IPS-20b (cell line): ENCODE data around the gene FN3K.

Experiments used
- H3K27ac ChIP-seq: one replicate; pipeline ENCODE4 v1.5.1; 2013; ENCODE audit warnings: low read length
- H3K27me3 ChIP-seq: 2 replicates; pipeline ENCODE4 v1.6.1; 2013; ENCODE audit warnings: mild to moderate bottlenecking, low read length, inconsistent platforms; ENCODE audit not compliant: insufficient read depth
- H3K36me3 ChIP-seq: 2 replicates; pipeline ENCODE4 v1.6.1; 2013; ENCODE audit warnings: low read depth, mild to moderate bottlenecking, inconsistent platforms, low read length, moderate library complexity; ENCODE audit not compliant: insufficient read depth
- H3K4me1 ChIP-seq: 2 replicates; pipeline ENCODE4 v1.6.1; 2013; ENCODE audit warnings: mild to moderate bottlenecking, control low read depth, inconsistent platforms, low read length, moderate library complexity; ENCODE audit not compliant: insufficient read depth
- H3K4me3 ChIP-seq: 2 replicates; pipeline ENCODE4 v1.5.1; 2013; ENCODE audit warnings: mild to moderate bottlenecking, low read length, inconsistent platforms
- H3K9ac ChIP-seq: 2 replicates; pipeline ENCODE4 v1.6.1; 2013; ENCODE audit warnings: low read depth, mild to moderate bottlenecking, inconsistent platforms, low read length, moderate library complexity
- H3K9me3 ChIP-seq: 2 replicates; pipeline ENCODE4 v1.6.1; 2013; ENCODE audit warnings: mild to moderate bottlenecking, low read depth, low read length, inconsistent platforms; ENCODE audit not compliant: insufficient read depth

The FN3K gene

DNA sequence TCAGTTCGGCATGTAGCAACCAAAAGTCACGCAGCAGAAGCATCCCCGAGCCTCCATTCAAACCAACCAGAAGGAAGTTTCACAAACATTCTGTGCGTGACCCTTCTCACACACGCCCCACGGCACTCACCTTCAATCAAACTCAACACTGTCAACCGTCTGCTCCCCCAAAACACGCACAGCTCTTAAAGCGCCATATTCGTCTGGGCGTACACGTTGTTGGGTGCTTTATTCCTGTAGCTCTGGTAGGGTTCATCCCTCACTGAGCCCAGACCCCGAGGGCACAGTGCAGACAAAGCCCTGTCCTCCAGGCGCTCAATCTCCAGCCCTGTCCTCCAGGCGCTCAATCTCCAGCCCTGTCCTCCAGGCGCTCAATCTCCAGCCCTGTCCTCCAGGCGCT, 39.2 kb upstream of the FN3K start:
- no peak overlapping the region for H3K9ac ChIP-seq
- H3K9me3 ChIP-seq: peaks cover 7% of the 10 kb centered on the region; the same call in 1 of the 2 replicates
- peaks cover 50% of the 10 kb centered on the region for H3K27me3 ChIP-seq
- H3K36me3 ChIP-seq: no peaks in the 10 kb centered on the region
- H3K27ac ChIP-seq: no peak overlapping the region
- no peaks in the 10 kb centered on the region; the same call in 1 of the 2 replicates for H3K4me1 ChIP-seq
- H3K4me3 ChIP-seq: no peak overlapping the region

DNA sequence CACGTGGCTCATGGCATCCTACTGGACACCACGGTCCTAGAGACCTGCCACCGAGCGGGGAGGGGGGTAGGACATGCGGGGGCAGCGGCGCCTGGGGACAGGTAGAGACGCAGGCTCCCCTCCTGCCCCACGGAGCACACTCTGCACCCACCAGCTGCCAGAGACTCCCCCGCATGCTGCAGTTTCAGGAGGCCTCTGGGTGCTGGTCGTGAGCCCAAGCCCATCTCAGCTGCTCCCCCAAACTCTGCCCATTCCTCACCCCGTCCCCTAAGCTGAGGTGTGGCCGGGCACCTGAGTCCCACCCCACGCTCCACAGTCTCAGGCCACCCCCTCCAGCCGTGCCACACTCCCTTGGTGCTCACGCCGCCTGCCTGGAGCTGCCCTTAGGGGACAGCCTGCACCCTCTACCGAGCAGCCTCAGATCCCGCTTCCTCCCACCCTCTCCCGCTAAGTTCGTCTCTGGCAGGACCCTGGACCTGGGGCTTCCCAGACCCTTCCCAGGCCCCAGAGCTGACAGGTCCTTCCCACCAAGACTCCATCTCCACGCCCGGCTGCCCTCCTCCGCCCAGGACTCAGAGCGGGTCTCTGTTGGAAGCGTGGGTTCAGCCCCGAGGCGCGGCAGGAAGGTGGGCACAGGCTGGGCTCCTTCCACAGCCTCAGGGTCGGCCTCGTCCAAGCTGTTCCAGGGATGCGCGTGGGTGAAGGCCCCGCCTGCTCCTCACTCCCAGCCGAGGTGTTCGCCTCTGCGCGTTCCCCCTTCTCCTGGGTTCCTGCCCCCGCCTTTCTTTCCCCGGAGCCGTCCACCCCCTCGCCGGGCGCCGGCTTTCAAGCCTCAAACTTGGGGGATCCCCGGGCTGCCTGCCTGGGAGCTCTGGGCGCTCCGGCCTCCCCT, 38.3 kb upstream of the FN3K start:
- peaks cover 7% of the 10 kb centered on the region; the same call in 1 of the 2 replicates for H3K9me3 ChIP-seq
- peaks cover 50% of the 10 kb centered on the region for H3K27me3 ChIP-seq
- no peak overlapping the region for H3K9ac ChIP-seq
- H3K4me1 ChIP-seq: no peaks in the 10 kb centered on the region; the same call in 1 of the 2 replicates
- no peak overlapping the region for H3K27ac ChIP-seq
- H3K36me3 ChIP-seq: no peaks in the 10 kb centered on the region
- H3K4me3 ChIP-seq: peak overlapping the region; percentile 33; the same call in 1 of the 2 replicates

DNA sequence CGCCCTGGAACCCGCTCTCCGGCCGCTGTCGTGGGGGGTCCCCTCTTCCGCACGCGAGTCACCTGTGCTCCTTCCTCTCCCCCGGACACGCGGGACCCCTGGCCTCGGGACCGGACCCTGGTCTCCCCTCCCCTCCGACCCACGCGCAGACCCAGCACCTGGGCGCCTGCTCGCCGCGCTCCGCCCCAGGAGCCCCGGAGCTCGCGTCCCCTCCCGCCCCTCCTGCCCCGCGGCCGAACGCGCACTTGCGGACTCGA, 37.7 kb upstream of the FN3K start:
- no peaks in the 10 kb centered on the region; the same call in 1 of the 2 replicates for H3K4me1 ChIP-seq
- H3K27ac ChIP-seq: no peak overlapping the region
- peaks cover 50% of the 10 kb centered on the region for H3K27me3 ChIP-seq
- H3K4me3 ChIP-seq: peak overlapping the region; percentile 33; the same call in 1 of the 2 replicates
- no peak overlapping the region for H3K9ac ChIP-seq
- H3K36me3 ChIP-seq: no peaks in the 10 kb centered on the region
- H3K9me3 ChIP-seq: peaks cover 7% of the 10 kb centered on the region; the same call in 1 of the 2 replicates

DNA sequence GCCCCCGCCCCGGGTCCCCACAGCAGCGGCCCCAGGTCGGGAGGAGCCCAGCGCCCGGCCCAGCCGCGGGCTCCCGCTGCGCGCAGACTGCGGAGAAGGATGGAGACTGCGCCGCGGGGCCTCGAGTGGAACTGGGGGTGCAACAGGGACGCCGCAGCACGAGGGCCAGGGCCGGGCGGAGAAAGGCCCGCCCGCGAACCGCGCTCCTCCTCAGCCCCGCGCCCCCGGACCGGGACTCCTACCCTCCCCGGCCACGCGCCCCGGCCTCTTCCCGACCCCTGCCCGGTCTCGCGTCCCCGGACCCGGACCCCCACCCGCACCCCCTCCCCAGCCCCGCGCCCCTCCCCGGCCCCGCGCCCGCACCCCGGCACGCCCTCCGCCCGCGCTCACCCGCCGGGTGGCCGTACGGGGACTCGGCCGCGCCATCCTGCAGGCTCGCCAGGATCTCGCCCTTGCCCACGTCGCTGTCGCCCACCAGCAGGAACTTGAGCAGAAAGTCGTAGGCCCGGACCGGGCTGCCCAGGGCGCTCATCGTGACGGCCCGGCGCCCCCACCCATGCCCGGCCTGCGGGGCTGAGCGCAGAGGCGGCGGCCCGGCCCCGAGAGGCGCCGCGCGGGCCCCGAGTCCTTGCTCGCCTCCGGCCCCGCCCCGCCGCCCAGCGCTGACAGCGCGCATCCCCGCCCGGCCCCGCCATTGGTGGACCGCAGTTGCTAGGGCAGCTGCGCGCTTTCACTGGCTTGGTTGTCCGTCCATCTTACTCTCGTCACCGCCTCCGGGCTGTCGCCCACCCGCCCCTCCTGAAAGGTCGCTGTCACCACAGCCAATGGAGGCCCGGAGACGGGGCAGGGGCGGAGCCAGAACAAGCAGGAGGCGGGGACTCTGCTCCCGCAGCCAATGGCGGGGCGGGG, 37.1 kb upstream of the FN3K start, which contains the start of gene RAB40B:
Gene RAB40B (minus strand): TSS at position 634 of the 909 bp plus-strand sequence. CDS start 102 bp downstream, at position 532.
- Histone ChIP-seq H3K9ac (no peak within 1 kb of the TSS), H3K36me3 (no peaks in the 10 kb centered on the region), H3K27me3 (peaks cover 50% of the 10 kb centered on the region), H3K27ac (no peak within 1 kb of the TSS), H3K4me3 (peak within 1 kb of the TSS; percentile 69), H3K4me1 (no peaks in the 10 kb centered on the region; the same call in 1 of the 2 replicates), H3K9me3 (peaks cover 7% of the 10 kb centered on the region; the same call in 1 of the 2 replicates)

DNA sequence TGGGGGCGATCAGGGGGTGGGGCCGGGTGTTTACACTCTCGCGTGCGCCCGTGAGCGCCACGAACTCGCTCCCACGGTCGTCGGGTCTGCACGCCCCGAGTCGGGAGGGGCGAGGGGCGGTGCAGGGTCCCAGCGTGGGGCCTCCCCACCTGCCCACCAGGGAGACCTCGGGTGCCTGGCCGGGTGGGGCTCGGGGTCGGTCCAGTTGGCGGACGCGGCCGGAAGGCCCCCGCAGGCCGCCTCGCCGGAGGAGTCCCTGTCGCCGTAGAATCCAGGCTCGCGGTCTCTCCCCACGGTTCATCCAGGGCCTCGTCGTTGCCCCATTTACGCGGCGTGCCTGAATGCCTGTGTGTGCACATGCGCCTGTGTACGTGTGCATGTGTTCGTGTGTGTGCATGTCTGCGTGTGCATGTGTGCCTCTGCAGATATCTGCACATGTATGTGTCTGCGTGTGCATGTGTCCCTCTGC, 36.4 kb upstream of the FN3K start:
- Histone ChIP-seq H3K4me3 (peak overlapping the region; percentile 69), H3K36me3 (no peaks in the 10 kb centered on the region), H3K27me3 (peaks cover 50% of the 10 kb centered on the region), H3K9me3 (peaks cover 7% of the 10 kb centered on the region; the same call in 1 of the 2 replicates), H3K27ac (no peak overlapping the region), H3K4me1 (no peaks in the 10 kb centered on the region; the same call in 1 of the 2 replicates), H3K9ac (no peak overlapping the region)

DNA sequence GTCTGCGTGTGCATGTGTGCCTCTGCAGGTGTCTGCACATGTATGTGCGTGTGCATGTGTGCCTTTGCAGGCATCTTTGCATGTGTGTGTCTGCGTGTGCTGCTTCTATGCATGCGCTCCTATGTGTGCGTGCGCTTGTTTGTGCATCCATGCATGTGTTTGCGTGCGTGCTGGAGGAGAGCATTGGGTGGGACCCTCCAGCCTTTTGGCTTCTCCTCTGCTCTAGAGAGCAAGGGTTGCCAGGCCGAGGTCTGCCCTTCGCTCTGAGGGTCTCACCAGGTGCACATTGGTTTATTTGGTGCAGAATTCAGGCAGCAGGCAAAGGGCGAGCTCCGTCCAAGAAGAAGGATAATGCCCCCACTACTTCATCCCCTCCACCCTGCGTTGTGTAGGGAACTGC, 35.9 kb upstream of the FN3K start:
- Histone ChIP-seq H3K9ac (no peak overlapping the region), H3K9me3 (peaks cover 4% of the 10 kb centered on the region; the same call in 1 of the 2 replicates), H3K27me3 (peaks cover 50% of the 10 kb centered on the region), H3K27ac (no peak overlapping the region), H3K4me1 (no peaks in the 10 kb centered on the region; the same call in 1 of the 2 replicates), H3K36me3 (no peaks in the 10 kb centered on the region), H3K4me3 (peak overlapping the region; percentile 69)

DNA sequence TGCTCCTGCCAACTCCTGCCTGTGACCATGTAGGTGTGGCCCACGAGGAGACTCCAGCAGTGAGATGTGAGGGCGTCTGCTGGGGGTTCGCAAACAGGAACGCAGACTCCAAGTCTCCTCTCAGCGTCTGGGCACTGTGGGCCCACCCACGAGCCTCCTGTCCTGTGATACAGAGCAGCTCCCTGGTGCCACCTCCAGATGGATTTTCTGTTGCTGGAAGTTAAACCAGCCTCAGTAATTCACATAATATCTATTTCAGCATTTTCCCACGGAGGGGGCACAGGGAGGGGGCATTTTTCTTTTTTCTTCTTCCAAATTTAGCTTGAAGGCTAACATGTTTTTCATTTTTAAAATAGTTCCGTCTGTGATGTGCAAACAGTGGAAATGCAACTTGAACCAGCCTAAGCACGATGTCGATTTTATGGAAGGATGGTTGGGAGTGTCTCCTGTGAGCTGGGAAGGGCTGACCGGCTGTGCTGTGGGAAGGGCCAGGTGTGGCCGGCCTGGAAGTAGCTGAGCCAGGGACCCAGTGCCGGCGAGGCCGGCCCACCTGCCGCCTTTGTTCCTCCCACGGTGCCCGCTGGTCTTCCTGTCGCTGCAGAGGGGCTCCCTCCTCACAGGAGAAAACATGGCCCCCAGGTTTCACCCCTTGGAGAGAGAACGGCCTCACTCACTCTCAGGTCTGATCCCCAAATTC, 33.0 kb upstream of the FN3K start:
- Histone ChIP-seq H3K27ac (no peak overlapping the region), H3K9ac (no peak overlapping the region)

DNA sequence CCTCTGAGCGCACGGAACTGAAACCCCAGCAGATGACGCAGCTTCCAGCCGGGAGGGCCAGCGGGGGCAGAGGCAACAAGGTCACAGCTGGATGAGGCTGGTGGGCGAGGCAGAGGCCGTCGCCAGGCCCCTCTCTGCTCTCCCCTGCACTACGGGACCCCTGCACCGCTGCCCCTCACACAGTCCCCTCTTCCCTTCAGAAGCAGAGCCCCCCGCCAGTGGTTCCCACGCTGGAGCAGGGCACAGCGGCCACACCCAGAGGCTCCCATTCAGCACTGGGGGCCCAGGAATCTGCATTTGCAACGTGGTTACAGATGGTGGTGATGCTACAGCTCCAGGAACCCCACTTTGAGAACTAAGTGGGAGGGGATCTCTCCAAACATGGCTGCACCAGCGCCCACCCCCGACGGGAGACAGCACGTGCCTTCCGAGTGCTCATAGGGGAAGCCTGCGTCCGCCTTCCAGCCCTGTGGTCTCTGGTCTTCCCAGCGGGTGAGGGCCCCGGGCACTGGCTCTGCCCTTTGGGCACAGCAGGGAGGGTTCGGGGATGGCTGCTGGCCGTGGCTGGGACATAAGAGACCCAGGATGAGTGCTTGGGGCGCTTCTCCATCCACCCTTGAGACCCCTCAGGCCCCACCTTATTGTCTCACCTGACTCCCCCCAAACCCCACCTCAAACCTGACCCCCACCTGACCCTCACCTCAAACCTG, 32.2 kb upstream of the FN3K start:
- Histone ChIP-seq H3K9ac (no peak overlapping the region), H3K27me3 (peaks cover 18% of the 10 kb centered on the region), H3K9me3 (no peaks in the 10 kb centered on the region), H3K4me1 (no peaks in the 10 kb centered on the region; the same call in 1 of the 2 replicates), H3K4me3 (no peak overlapping the region), H3K27ac (no peak overlapping the region), H3K36me3 (no peaks in the 10 kb centered on the region)

More for the DNA sequence above, 33.0 kb upstream of the FN3K start:
- Histone ChIP-seq H3K27me3 (peaks cover 26% of the 10 kb centered on the region), H3K4me3 (no peak overlapping the region), H3K9me3 (no peaks in the 10 kb centered on the region), H3K4me1 (no peaks in the 10 kb centered on the region; the same call in 1 of the 2 replicates), H3K36me3 (no peaks in the 10 kb centered on the region)

DNA sequence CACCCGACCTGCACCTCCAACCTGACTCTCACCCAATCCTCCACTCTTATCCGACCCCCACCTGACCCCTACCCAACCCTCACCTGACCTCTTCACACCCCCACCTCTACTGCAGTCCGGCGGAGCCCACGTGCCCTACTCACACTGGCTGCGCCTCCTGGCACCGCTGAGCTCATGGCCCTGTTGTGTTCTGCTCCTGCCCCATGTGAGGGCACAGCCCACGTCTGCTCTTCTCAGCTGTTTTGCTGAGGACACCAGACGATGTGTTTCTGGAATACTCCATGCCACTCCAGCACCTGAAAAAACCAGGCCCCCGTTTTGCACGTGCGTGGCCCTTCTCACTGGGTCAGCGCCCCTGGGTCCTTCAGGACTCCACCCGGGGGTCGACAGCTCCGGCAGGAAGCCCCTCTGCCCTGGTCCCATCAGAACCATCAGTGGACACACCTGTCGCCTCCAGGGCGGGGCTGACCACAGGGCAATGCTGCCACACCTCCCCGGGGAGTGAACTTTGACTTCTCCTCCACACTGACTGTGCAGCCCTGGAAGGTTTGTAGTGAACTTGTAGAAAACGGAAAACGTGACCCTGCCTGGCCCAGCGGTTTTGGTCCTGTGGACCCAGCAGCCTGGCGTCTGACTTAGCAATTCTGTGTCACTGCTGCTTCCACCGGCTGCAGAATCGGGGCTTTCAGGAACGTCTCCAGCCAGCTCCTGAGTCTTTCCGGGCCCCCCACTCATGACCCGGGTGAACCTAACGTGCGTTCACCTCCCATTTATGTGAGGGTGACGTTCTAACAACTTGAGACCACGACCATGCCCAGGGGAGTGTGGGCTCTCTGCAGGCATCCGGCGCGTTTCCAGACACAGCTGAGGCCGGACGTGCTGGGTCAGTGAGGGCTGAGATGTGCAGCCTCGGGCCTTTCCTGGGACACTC, 31.2 kb upstream of the FN3K start:
- H3K4me1 ChIP-seq: no peaks in the 10 kb centered on the region; the same call in 1 of the 2 replicates
- no peaks in the 10 kb centered on the region for H3K9me3 ChIP-seq
- H3K9ac ChIP-seq: no peak overlapping the region
- H3K36me3 ChIP-seq: no peaks in the 10 kb centered on the region
- H3K4me3 ChIP-seq: no peak overlapping the region
- H3K27ac ChIP-seq: no peak overlapping the region
- peaks cover 16% of the 10 kb centered on the region for H3K27me3 ChIP-seq

DNA sequence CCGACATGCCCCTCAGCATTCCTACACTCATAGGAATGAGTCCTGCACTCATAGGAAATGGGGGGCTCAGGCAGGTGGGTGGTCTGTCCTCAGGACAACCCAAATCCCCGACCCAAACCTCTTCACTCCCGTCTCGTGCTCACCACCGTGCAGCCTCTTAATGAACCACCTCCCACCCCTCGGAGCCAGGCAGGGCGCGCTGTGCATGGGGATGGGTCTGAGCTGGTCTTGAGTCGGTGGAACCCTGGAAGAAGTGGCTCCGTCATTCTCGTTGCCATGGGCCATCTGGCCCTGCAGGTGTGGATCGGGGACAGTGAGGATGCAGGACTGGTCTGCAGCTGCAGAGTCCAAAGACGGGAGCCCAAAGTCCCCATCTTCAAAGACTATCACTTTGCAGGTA, 30.5 kb upstream of the FN3K start:
- no peak overlapping the region for H3K27ac ChIP-seq
- no peaks in the 10 kb centered on the region for H3K9me3 ChIP-seq
- H3K27me3 ChIP-seq: peaks cover 9% of the 10 kb centered on the region
- H3K4me1 ChIP-seq: no peaks in the 10 kb centered on the region
- no peaks in the 10 kb centered on the region for H3K36me3 ChIP-seq
- H3K9ac ChIP-seq: no peak overlapping the region
- no peak overlapping the region for H3K4me3 ChIP-seq
